Measurements from ENCODE around the gene CNKSR3. TPM values are rescaled to one million over a fixed set of nuclear protein-coding genes. Genes with fewer than 3 reads are reported as not detected.

The CNKSR3 gene
- total RNA-seq, 2 donors from 2014 or later: 13.1 to 31.5 TPM

DNA sequence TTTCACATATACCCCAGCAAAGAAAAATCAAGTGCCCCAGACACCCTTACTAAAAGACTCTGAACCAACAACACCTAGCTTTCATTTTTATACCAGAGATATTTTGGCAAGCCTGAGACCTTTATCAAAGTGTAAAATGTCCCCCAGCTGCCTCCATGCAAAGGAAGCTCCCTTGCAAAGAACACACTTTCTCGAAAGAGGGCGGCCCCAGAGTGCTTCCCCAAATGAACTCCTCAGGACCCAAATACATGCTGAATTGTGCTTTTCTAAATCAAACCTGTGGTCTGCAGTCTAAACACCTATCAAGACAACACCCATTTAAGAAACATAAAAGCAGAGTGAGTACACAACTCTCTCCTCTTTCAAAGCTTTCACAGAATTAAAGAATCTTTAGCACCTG, 154.4 kb downstream of the CNKSR3 start:
- H3K4me1 ChIP-seq: no peaks in the 10 kb centered on the region
- no peak overlapping the region for H3K4me3 ChIP-seq
- intact Hi-C loops (cut with DNase I): no loop called here
- no peaks in the 10 kb centered on the region for H3K27me3 ChIP-seq
- H3K9ac ChIP-seq (ENCODE audit: low read depth in 2 of 2, low read length in 2 of 2): no peak overlapping the region
- H3K9me3 ChIP-seq: no peaks in the 10 kb centered on the region
- no peak overlapping the region for H3K27ac ChIP-seq
- TF ChIP-seq, protein P1, sequence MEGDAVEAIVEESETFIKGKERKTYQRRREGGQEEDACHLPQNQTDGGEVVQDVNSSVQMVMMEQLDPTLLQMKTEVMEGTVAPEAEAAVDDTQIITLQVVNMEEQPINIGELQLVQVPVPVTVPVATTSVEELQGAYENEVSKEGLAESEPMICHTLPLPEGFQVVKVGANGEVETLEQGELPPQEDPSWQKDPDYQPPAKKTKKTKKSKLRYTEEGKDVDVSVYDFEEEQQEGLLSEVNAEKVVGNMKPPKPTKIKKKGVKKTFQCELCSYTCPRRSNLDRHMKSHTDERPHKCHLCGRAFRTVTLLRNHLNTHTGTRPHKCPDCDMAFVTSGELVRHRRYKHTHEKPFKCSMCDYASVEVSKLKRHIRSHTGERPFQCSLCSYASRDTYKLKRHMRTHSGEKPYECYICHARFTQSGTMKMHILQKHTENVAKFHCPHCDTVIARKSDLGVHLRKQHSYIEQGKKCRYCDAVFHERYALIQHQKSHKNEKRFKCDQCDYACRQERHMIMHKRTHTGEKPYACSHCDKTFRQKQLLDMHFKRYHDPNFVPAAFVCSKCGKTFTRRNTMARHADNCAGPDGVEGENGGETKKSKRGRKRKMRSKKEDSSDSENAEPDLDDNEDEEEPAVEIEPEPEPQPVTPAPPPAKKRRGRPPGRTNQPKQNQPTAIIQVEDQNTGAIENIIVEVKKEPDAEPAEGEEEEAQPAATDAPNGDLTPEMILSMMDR (IDR thresholded peaks at IDR 0.05): no peak
- DNase-seq: no peak
- H3K36me3 ChIP-seq: no peaks in the 10 kb centered on the region

DNA sequence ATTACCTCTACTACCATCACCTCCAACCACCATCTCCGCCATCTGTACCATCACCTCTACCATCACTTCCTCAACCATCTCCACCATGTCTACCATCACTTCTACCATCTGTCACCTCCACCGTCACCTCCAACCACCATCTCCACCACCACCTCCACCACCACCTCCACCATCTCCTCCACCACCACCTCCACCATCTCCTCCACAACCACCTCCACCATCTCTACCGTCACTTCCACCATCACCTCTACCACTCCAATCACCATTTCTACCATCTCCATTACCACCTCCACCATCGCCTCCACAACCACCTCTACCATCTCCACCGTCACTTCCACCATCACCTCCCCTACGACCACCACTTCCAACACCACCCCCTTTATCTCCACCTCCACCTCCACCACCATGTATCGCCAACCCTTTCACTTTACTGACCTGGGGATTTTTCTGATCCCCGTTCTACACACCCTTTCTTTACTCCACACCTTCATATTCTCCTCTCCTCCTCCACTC, 156.2 kb downstream of the CNKSR3 start:
- Histone ChIP-seq H3K27ac (no peak overlapping the region), H3K9me3 (no peaks in the 10 kb centered on the region), H3K9ac (ENCODE audit: low read depth in 2 of 2, low read length in 2 of 2) (no peak overlapping the region), H3K4me3 (no peak overlapping the region), H3K36me3 (no peaks in the 10 kb centered on the region), H3K4me1 (no peaks in the 10 kb centered on the region), H3K27me3 (no peaks in the 10 kb centered on the region)
- TF ChIP-seq, protein P1 (IDR thresholded peaks at IDR 0.05): no peak
- DNase-seq: no peak
- intact Hi-C loops (cut with DNase I): no loop called here

DNA sequence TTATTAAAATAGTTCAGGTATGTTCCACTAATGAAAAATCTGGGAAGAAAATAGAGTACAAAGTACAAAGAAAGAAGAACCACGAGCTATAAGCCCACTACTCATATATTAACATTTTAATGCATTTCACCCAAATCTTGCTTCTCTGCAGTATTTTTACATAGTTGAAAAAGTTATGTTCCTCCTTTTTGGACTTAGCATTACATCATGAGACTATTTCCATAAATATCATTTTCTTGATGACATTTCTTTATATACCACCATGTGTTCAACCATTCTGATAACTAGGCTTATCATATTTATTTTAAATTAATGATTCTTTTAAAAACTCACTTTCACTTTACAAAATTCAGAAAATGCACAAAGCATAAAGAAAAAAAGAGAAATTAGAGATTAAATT, 156.9 kb downstream of the CNKSR3 start:
- no peaks in the 10 kb centered on the region for H3K36me3 ChIP-seq
- TF ChIP-seq, protein P1 (IDR thresholded peaks at IDR 0.05): no peak
- H3K9me3 ChIP-seq: no peaks in the 10 kb centered on the region
- H3K4me3 ChIP-seq: no peak overlapping the region
- H3K27me3 ChIP-seq: no peaks in the 10 kb centered on the region
- no peak overlapping the region for H3K27ac ChIP-seq
- intact Hi-C loops (cut with DNase I): no loop called here
- no peaks in the 10 kb centered on the region for H3K4me1 ChIP-seq
- no peak overlapping the region for H3K9ac ChIP-seq (ENCODE audit: low read depth in 2 of 2, low read length in 2 of 2)
- DNase-seq: no peak

DNA sequence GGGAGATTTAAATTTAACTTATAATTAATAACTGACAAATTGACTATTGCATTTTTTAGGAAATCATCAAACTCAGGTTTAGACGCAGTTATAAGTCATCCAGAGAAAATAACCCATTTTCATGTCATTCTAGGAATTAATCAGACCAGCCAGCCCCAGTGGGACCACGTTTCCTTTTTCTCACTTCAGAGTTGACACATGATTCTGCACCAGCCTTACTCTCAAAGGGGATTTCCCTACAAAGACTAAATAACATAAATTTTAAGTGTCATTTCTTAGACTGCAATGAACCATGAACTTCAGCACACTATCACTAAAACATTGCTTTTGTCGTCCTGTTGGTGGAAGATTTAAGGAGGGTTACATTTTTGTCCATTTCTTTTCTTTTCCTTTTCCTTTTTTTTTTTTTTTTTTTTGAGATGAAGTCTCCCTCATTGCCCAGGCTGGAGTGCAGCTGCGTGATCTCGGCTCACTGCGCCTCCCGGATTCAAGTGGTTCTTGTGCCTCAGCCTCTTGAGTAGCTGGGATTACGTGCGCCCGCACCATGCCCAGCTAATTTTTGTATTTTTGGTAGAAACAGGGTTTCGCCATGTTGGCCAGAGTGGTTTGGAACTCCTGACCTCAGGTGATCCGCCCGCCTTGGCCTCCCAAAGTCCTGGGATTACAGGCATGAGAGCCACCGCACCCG, 157.4 kb downstream of the CNKSR3 start:
- intact Hi-C loops (cut with DNase I): no loop called here
- Histone ChIP-seq H3K4me1 (no peaks in the 10 kb centered on the region), H3K27me3 (no peaks in the 10 kb centered on the region), H3K4me3 (no peak overlapping the region), H3K27ac (no peak overlapping the region), H3K36me3 (no peaks in the 10 kb centered on the region), H3K9me3 (no peaks in the 10 kb centered on the region), H3K9ac (ENCODE audit: low read depth in 2 of 2, low read length in 2 of 2) (no peak overlapping the region)
- no peak for DNase-seq
- TF ChIP-seq, protein P1 (IDR thresholded peaks at IDR 0.05): no peak

DNA sequence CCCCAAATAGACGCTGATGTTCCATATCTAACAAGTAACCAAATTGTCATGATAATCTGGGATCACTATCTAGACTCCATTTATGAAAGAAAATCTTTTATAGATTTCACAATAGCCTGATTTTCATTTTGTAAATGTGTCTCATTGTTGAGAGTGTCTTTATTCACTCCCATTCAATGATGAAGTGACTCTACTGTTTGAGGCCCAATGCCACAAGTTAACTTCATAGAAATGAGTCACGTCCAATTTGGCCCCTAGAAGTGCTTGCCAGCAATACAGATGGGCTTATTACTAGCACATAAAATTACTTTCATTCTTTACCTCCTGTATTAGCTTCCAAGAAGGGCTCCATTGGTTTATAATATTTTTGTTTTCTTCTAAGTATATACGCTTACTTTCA, 160.2 kb downstream of the CNKSR3 start:
- no peak overlapping the region for H3K9ac ChIP-seq (ENCODE audit: low read depth in 2 of 2, low read length in 2 of 2)
- TF ChIP-seq, protein P1 (IDR thresholded peaks at IDR 0.05): no peak
- H3K9me3 ChIP-seq: no peaks in the 10 kb centered on the region
- H3K4me1 ChIP-seq: no peaks in the 10 kb centered on the region
- no peak overlapping the region for H3K27ac ChIP-seq
- intact Hi-C loops (cut with DNase I): no loop called here
- no peaks in the 10 kb centered on the region for H3K27me3 ChIP-seq
- no peak for DNase-seq
- no peak overlapping the region for H3K4me3 ChIP-seq
- H3K36me3 ChIP-seq: no peaks in the 10 kb centered on the region
